IMR-90 (cell line): Measurements from ENCODE around the gene ST8SIA2. TPM values are rescaled to one million over a fixed set of nuclear protein-coding genes. Genes with fewer than 3 reads are reported as not detected.

Experiments
- ATAC-seq: fragments of 200-7000 bp; cut with Tn5 transposase; 2 replicates; pipeline ENCODE4 v1.9.1; 2020; ENCODE audit warnings: low read depth, mild to moderate bottlenecking, moderate library complexity
- BruUV-seq: library from RNA; stranded (reverse); fragments of 400-500 nt; replicated peaks from 2 replicates; lab custom pipeline; 2021; lab: Mats Ljungman, UMichigan
- CTCF ChIA-PET: fragments of 300-600 bp; formaldehyde crosslinking; extraction: SDS; loops from one replicate; lab custom pipeline; 2021; ENCODE audit warnings: antibody characterized with exemption; lab: Yijun Ruan, JAX
- POLR2A ChIA-PET: fragments of 300-600 bp; sonication (Branson Sonifier 250); formaldehyde crosslinking; loops from one replicate; lab custom pipeline; 2022; ENCODE audit warnings: antibody characterized with exemption; ENCODE audit not compliant: unreplicated experiment; lab: Charles Lee
- DNase-seq: peaks from one replicate; pipeline ENCODE4 v3.0.0; 2013
- H2AFZ ChIP-seq: replicated peaks from 2 replicates; pipeline ENCODE3; 2013; ENCODE audit warnings: low read length, mild to moderate bottlenecking; ENCODE audit not compliant: poor library complexity
- H2AK5ac ChIP-seq: 2 replicates; pipeline ENCODE4 v1.6.1; 2013; ENCODE audit warnings: low read depth, low read length, inconsistent platforms
- H2AK9ac ChIP-seq: replicated peaks from 2 replicates; pipeline ENCODE3; 2013; ENCODE audit warnings: mild to moderate bottlenecking, low read depth, low read length, moderate library complexity; ENCODE audit not compliant: poor library complexity
- H2BK120ac ChIP-seq: 2 replicates; pipeline ENCODE4 v1.6.1; 2013; ENCODE audit warnings: low read depth, low read length, inconsistent platforms
- H2BK15ac ChIP-seq: 3 replicates; pipeline ENCODE4 v1.6.1; 2013; ENCODE audit warnings: low read depth, low read length, inconsistent platforms
- H2BK20ac ChIP-seq: 2 replicates; pipeline ENCODE4 v1.6.1; 2013; ENCODE audit warnings: low read depth, mild to moderate bottlenecking, inconsistent platforms, low read length, moderate library complexity
- H2BK5ac ChIP-seq: 2 replicates; pipeline ENCODE4 v1.6.1; 2013; ENCODE audit warnings: mild to moderate bottlenecking, low read depth, low read length, inconsistent platforms; ENCODE audit not compliant: poor library complexity, severe bottlenecking
- H3K14ac ChIP-seq: replicated peaks from 2 replicates; pipeline ENCODE4 v1.6.1; 2013; ENCODE audit warnings: low read depth, low read length, inconsistent platforms
- H3K18ac ChIP-seq: 2 replicates; pipeline ENCODE4 v1.6.1; 2013; ENCODE audit warnings: low read depth, low read length, control low read depth
- H3K23ac ChIP-seq: 2 replicates; pipeline ENCODE4 v1.6.1; 2013; ENCODE audit warnings: low read depth, low read length, inconsistent platforms
- H3K27ac ChIP-seq: 2 replicates; pipeline ENCODE4 v1.5.1; 2013; ENCODE audit warnings: mild to moderate bottlenecking, control low read depth, low read length; ENCODE audit not compliant: insufficient read depth
- H3K27me3 ChIP-seq: 2 replicates; pipeline ENCODE4 v1.6.1; 2013; ENCODE audit warnings: low read length; ENCODE audit not compliant: control insufficient read depth, insufficient read depth
- H3K36me3 ChIP-seq: 2 replicates; pipeline ENCODE4 v1.6.1; 2013; ENCODE audit warnings: low read length, mixed read lengths; ENCODE audit not compliant: control insufficient read depth, insufficient read depth
- H3K4ac ChIP-seq: 2 replicates; pipeline ENCODE4 v1.6.1; 2013; ENCODE audit warnings: low read depth, low read length, inconsistent platforms
- H3K4me1 ChIP-seq: 2 replicates; pipeline ENCODE4 v1.6.1; 2013; ENCODE audit warnings: low read length, mixed read lengths; ENCODE audit not compliant: control insufficient read depth, insufficient read depth
- H3K4me2 ChIP-seq: 2 replicates; pipeline ENCODE4 v1.6.1; 2013; ENCODE audit warnings: low read depth, mild to moderate bottlenecking, control low read depth, low read length, moderate library complexity
- H3K4me3 ChIP-seq: 2 replicates; pipeline ENCODE4 v1.5.1; 2013; ENCODE audit warnings: low read depth, mild to moderate bottlenecking, control low read depth, low read length, moderate library complexity; ENCODE audit not compliant: insufficient read depth
- H3K56ac ChIP-seq: 2 replicates; pipeline ENCODE4 v1.6.1; 2013; ENCODE audit warnings: low read length, inconsistent platforms; ENCODE audit not compliant: insufficient read depth; ENCODE audit errors: extremely low read depth
- H3K79me1 ChIP-seq, 2 experiments: 2 replicates each; pipeline ENCODE4 v1.6.1; 2013; ENCODE audit warnings: low read length in 2 of 2, inconsistent platforms in 1 of 2, low read depth in 1 of 2
- H3K9ac ChIP-seq: 2 replicates; pipeline ENCODE4 v1.6.1; 2013; ENCODE audit warnings: low read depth, low read length, control low read depth
- H3K9me1 ChIP-seq: 2 replicates; pipeline ENCODE4 v1.6.1; 2013; ENCODE audit warnings: low read length, inconsistent platforms; ENCODE audit not compliant: insufficient read depth
- H3K9me3 ChIP-seq: 2 replicates; pipeline ENCODE4 v1.6.1; 2013; ENCODE audit warnings: low read length; ENCODE audit not compliant: control insufficient read depth, insufficient read depth
- H4K20me1 ChIP-seq: 2 replicates; pipeline ENCODE4 v1.6.1; 2013; ENCODE audit warnings: low read length, inconsistent platforms; ENCODE audit not compliant: insufficient read depth
- H4K5ac ChIP-seq: 2 replicates; pipeline ENCODE4 v1.6.1; 2013; ENCODE audit warnings: mild to moderate bottlenecking, low read depth, low read length, control low read depth
- H4K8ac ChIP-seq, 2 experiments: 2 replicates each; pipeline ENCODE4 v1.6.1; 2013; ENCODE audit warnings: low read depth in 2 of 2, low read length in 2 of 2, control low read depth in 1 of 2, inconsistent platforms in 1 of 2
- H4K91ac ChIP-seq: 2 replicates; pipeline ENCODE4 v1.6.1; 2013; ENCODE audit warnings: low read depth, low read length, inconsistent platforms; ENCODE audit not compliant: insufficient read depth
- BHLHE40 ChIP-seq: fragments of 150-350 bp; IDR thresholded peaks from 2 replicates; pipeline ENCODE4 v1.6.1; 2016; ENCODE audit warnings: mild to moderate bottlenecking, low read depth, low read length
- CEBPB ChIP-seq: IDR thresholded peaks from 2 replicates; pipeline ENCODE4 v1.6.1; 2012; ENCODE audit warnings: low read depth, low read length, improper control_type of control experiment
- CHD1 ChIP-seq: IDR thresholded peaks from 2 replicates; pipeline ENCODE4 v1.6.1; 2012; ENCODE audit warnings: low read depth, low read length, improper control_type of control experiment
- CTCF ChIP-seq: conservative IDR thresholded peaks from 2 replicates; pipeline ENCODE4 v1.5.1; 2012; ENCODE audit warnings: mild to moderate bottlenecking, low read depth, low read length, improper control_type of control experiment
- ELK1 ChIP-seq: fragments of 150-350 bp; IDR thresholded peaks from 2 replicates; pipeline ENCODE4 v1.6.1; 2016; ENCODE audit warnings: low read depth, mild to moderate bottlenecking, low read length, moderate library complexity, borderline replicate concordance
- FOS ChIP-seq: fragments of 150-350 bp; IDR thresholded peaks from 2 replicates; pipeline ENCODE4 v1.6.1; 2016; ENCODE audit warnings: low read depth, low read length
- MAFK ChIP-seq: IDR thresholded peaks from 2 replicates; pipeline ENCODE4 v1.6.1; 2012; ENCODE audit warnings: low read depth, low read length, improper control_type of control experiment
- MAZ ChIP-seq: IDR thresholded peaks from 2 replicates; pipeline ENCODE4 v1.6.1; 2012; ENCODE audit warnings: low read depth, mild to moderate bottlenecking, low read length, improper control_type of control experiment, moderate library complexity, borderline replicate concordance
- MXI1 ChIP-seq: IDR thresholded peaks from 2 replicates; pipeline ENCODE4 v1.6.1; 2012; ENCODE audit warnings: low read depth, mild to moderate bottlenecking, low read length, moderate library complexity, borderline replicate concordance
- NFE2L2 ChIP-seq: fragments of 150-350 bp; IDR thresholded peaks from 2 replicates; pipeline ENCODE4 v1.6.1; 2016; ENCODE audit warnings: low read depth, mild to moderate bottlenecking, low read length
- POLR2A ChIP-seq: IDR thresholded peaks from 2 replicates; pipeline ENCODE4 v1.6.1; 2012; ENCODE audit warnings: mild to moderate bottlenecking, low read depth, low read length
- RAD21 ChIP-seq: IDR thresholded peaks from 2 replicates; pipeline ENCODE4 v1.6.1; 2012; ENCODE audit warnings: low read length, improper control_type of control experiment
- RCOR1 ChIP-seq: IDR thresholded peaks from 2 replicates; pipeline ENCODE4 v1.6.1; 2012; ENCODE audit warnings: mild to moderate bottlenecking, low read length, improper control_type of control experiment; ENCODE audit not compliant: insufficient replicate concordance
- RFX5 ChIP-seq: IDR thresholded peaks from 2 replicates; pipeline ENCODE4 v1.8.0; 2012; ENCODE audit warnings: low read depth, mild to moderate bottlenecking, low read length, moderate library complexity
- SMC3 ChIP-seq: fragments of 150-350 bp; IDR thresholded peaks from 2 replicates; pipeline ENCODE4 v1.6.1; 2016; ENCODE audit warnings: low read depth, mild to moderate bottlenecking, antibody characterized with exemption, low read length, moderate library complexity
- USF2 ChIP-seq: fragments of 150-350 bp; IDR thresholded peaks from 2 replicates; pipeline ENCODE4 v1.6.1; 2017; ENCODE audit warnings: mild to moderate bottlenecking, antibody characterized with exemption, low read length, low read depth
- WGBS, 2 experiments: methylation state at CpG; one replicate each; pipeline versions ENCODE4 v1.1.5 to v1.1.7; 2013; ENCODE audit warnings: missing lambda C conversion rate in 2 of 2; ENCODE audit not compliant: insufficient read length in 1 of 2; ENCODE audit errors: extremely low coverage in 2 of 2; 5-methylcytosine and 5-hydroxymethylcytosine counted together
- dilution Hi-C: fragments of 300-500 bp; cut with HindIII; formaldehyde crosslinking; loops from one replicate; pipeline ENCODE4 v1.14.3; 2018; ENCODE audit warnings: low sequenced_read_pairs; ENCODE audit not compliant: unreplicated experiment
- in situ Hi-C: fragments of 300-500 bp; cut with MboI; formaldehyde crosslinking; loops from 3 replicates; pipeline ENCODE4 v1.14.3; 2019; ENCODE audit warnings: low sequenced_read_pairs, inconsistent platforms, mixed read lengths
- intact Hi-C: fragments of 100-400 bp; cut with micrococcal nuclease; formaldehyde crosslinking; loops from 2 replicates; pipeline ENCODE4 v1.10.0; 2022
- polyA plus RNA-seq, 3 experiments: library from polyadenylated mRNA; depleted of rRNA; stranded (reverse); fragments of >200 nt; gene quantifications; 2 replicates each; pipeline ENCODE4 v1.2.3, GENCODE V29; 2012; ENCODE audit warnings: low replicate concordance in 1 of 3
- total RNA-seq: library from RNA; depleted of rRNA; stranded (reverse); fragments of >200 nt; gene quantifications from 2 replicates; pipeline ENCODE4 v1.2.3, GENCODE V29; 2012

The ST8SIA2 gene
- total and polyA plus RNA-seq, 2 of the 4 experiments (the other 2 are of a cell fraction): not detected

- no peaks in the 10 kb centered on the region for H3K27me3 ChIP-seq
- ChIA-PET CTCF (no interaction called here), POLR2A (no interaction called here)
- no peak overlapping the region for H3K4me3 ChIP-seq
- H3K4me1 ChIP-seq: no peaks in the 10 kb centered on the region
- no peaks in the 10 kb centered on the region for H3K9me3 ChIP-seq
- no peaks in the 10 kb centered on the region for H3K79me1 ChIP-seq
- DNase-seq (no peak), ATAC-seq (no peak)
- H2BK120ac ChIP-seq: no peak overlapping the region
- H3K4ac ChIP-seq: no peak overlapping the region
- H4K20me1 ChIP-seq: no peaks in the 10 kb centered on the region
- H4K8ac ChIP-seq: no peak overlapping the region
- no CpG with 5 or more reads among the region's 2 CpGs for WGBS, 2 experiments
- H2BK15ac ChIP-seq: no peak overlapping the region
- dilution Hi-C loops (no loop called here), in situ Hi-C loops (no loop called here), intact Hi-C loops (no loop called here)
- no peaks in the 10 kb centered on the region for H3K36me3 ChIP-seq
- no peaks in the 10 kb centered on the region for H3K9me1 ChIP-seq
- no TSS peak for BruUV-seq
- no peak for TF ChIP-seq CTCF
- TF ChIP-seq CHD1: no peak
- no peak for TF ChIP-seq MAZ
- TF ChIP-seq SMC3: no peak
- no peak for TF ChIP-seq MAFK
- no peak for TF ChIP-seq USF2
- no peak for TF ChIP-seq POLR2A
- no peak for TF ChIP-seq MXI1
- TF ChIP-seq FOS: no peak
- no peak for TF ChIP-seq ELK1
- TF ChIP-seq RAD21: no peak
- no peak for TF ChIP-seq RCOR1
- no peak for TF ChIP-seq CEBPB
- TF ChIP-seq NFE2L2: no peak
- no peak for TF ChIP-seq RFX5
- TF ChIP-seq BHLHE40: no peak
- H4K91ac ChIP-seq: no peak overlapping the region
- H2AK5ac ChIP-seq: no peak overlapping the region
- no peak overlapping the region for H3K23ac ChIP-seq
- no peak overlapping the region for H3K9ac ChIP-seq
- no peak overlapping the region for H4K5ac ChIP-seq
- H3K27ac ChIP-seq: no peak overlapping the region
- no peak overlapping the region for H2AK9ac ChIP-seq
- H2BK5ac ChIP-seq: no peak overlapping the region
- no peak overlapping the region for H3K4me2 ChIP-seq
- H3K18ac ChIP-seq: no peak overlapping the region
- H2BK20ac ChIP-seq: no peak overlapping the region
- no peak overlapping the region for H3K14ac ChIP-seq
- no peak overlapping the region for H3K56ac ChIP-seq
- no peak overlapping the region for H2AFZ ChIP-seq
These were observed 9.3 kb upstream of the ST8SIA2 start for GRCh38 chr15:92384381-92384780.
